ENCODE measurements around the gene GJA1.
"Not testable (repeated sequence)": the region's sequence is repeated elsewhere in the genome, so short reads cannot be mapped to it uniquely, and the experiment has no call there.

GJA1 gene

GRCh38 chr6:121447746-121448145 is 12.3 kb downstream of the GJA1 start:
- H3K36me3 ChIP-seq (ENCODE audit: control insufficient read depth in 5 of 5, insufficient read depth in 5 of 5, low read length in 5 of 5) = peaks cover 7 to 34% (median 17%) of the 10 kb centered on the region in 5 donors
- not testable (repeated sequence) for H3K9me3 ChIP-seq (ENCODE audit: control insufficient read depth in 5 of 5, low read length in 5 of 5); H3K9ac ChIP-seq (ENCODE audit: low read length in 5 of 5); H3K27ac ChIP-seq (ENCODE audit: low read depth, low read length); H3K4me3 ChIP-seq (ENCODE audit: low read depth in 1 of 5, low read length in 5 of 5); H3K27me3 ChIP-seq (ENCODE audit: control insufficient read depth in 5 of 5, insufficient read depth in 4 of 5, low read length in 5 of 5); H3K4me1 ChIP-seq (ENCODE audit: control insufficient read depth in 5 of 5, insufficient read depth in 5 of 5, low read length in 5 of 5)

- H3K9ac ChIP-seq (ENCODE audit: low read length in 5 of 5); H3K27ac ChIP-seq (ENCODE audit: low read depth, low read length); H3K4me3 ChIP-seq (ENCODE audit: low read depth in 1 of 5, low read length in 5 of 5); H3K4me1 ChIP-seq (ENCODE audit: control insufficient read depth in 5 of 5, insufficient read depth in 5 of 5, low read length in 5 of 5); H3K9me3 ChIP-seq (ENCODE audit: control insufficient read depth in 5 of 5, low read length in 5 of 5); H3K27me3 ChIP-seq (ENCODE audit: control insufficient read depth in 5 of 5, insufficient read depth in 4 of 5, low read length in 5 of 5): not testable (repeated sequence)
- H3K36me3 ChIP-seq (ENCODE audit: control insufficient read depth in 5 of 5, insufficient read depth in 5 of 5, low read length in 5 of 5) = peaks cover 7 to 34% (median 17%) of the 10 kb centered on the region in 5 donors
Observed at GRCh38 chr6:121448528-121448927, 13.1 kb downstream of the GJA1 start.

- Histone ChIP-seq H3K27ac (ENCODE audit: low read depth, low read length) (no peak overlapping the region), H3K36me3 (ENCODE audit: control insufficient read depth in 5 of 5, insufficient read depth in 5 of 5, low read length in 5 of 5) (peaks cover 7 to 34% (median 17%) of the 10 kb centered on the region in 5 donors)
Observed at GRCh38 chr6:121449331-121449730, 13.9 kb downstream of the GJA1 start.

GRCh38 chr6:121450242-121450641 is 14.8 kb downstream of the GJA1 start:
- Histone ChIP-seq H3K27ac (ENCODE audit: low read depth, low read length) (no peak overlapping the region), H3K36me3 (ENCODE audit: control insufficient read depth in 5 of 5, insufficient read depth in 5 of 5, low read length in 5 of 5) (peaks cover 7 to 34% (median 17%) of the 10 kb centered on the region in 5 donors), H3K9ac (ENCODE audit: low read length in 5 of 5) (no peak overlapping the region)

More at GRCh38 chr6:121449331-121449730, 13.9 kb downstream of the GJA1 start:
- Histone ChIP-seq H3K9me3 (ENCODE audit: control insufficient read depth in 5 of 5, low read length in 5 of 5) (no peaks in the 10 kb centered on the region), H3K27me3 (ENCODE audit: control insufficient read depth in 5 of 5, insufficient read depth in 4 of 5, low read length in 5 of 5) (no peaks in the 10 kb centered on the region), H3K4me3 (ENCODE audit: low read depth in 1 of 5, low read length in 5 of 5) (no peak overlapping the region), H3K4me1 (ENCODE audit: control insufficient read depth in 5 of 5, insufficient read depth in 5 of 5, low read length in 5 of 5) (peaks cover 0 to 3% (median 0%) of the 10 kb centered on the region in 5 donors), H3K9ac (ENCODE audit: low read length in 5 of 5) (no peak overlapping the region)

GRCh38 chr6:121451250-121451649 is 15.8 kb downstream of the GJA1 start:
- Histone ChIP-seq H3K4me1 (ENCODE audit: control insufficient read depth in 5 of 5, insufficient read depth in 5 of 5, low read length in 5 of 5) (no peaks in the 10 kb centered on the region), H3K27me3 (ENCODE audit: control insufficient read depth in 5 of 5, insufficient read depth in 4 of 5, low read length in 5 of 5) (no peaks in the 10 kb centered on the region), H3K9ac (ENCODE audit: low read length in 5 of 5) (no peak overlapping the region), H3K27ac (ENCODE audit: low read depth, low read length) (no peak overlapping the region), H3K36me3 (ENCODE audit: control insufficient read depth in 5 of 5, insufficient read depth in 5 of 5, low read length in 5 of 5) (peaks cover 7 to 33% (median 17%) of the 10 kb centered on the region in 5 donors), H3K4me3 (ENCODE audit: low read depth in 1 of 5, low read length in 5 of 5) (no peak overlapping the region), H3K9me3 (ENCODE audit: control insufficient read depth in 5 of 5, low read length in 5 of 5) (no peaks in the 10 kb centered on the region)

More at GRCh38 chr6:121450242-121450641, 14.8 kb downstream of the GJA1 start:
- Histone ChIP-seq H3K27me3 (ENCODE audit: control insufficient read depth in 5 of 5, insufficient read depth in 4 of 5, low read length in 5 of 5) (no peaks in the 10 kb centered on the region), H3K9me3 (ENCODE audit: control insufficient read depth in 5 of 5, low read length in 5 of 5) (no peaks in the 10 kb centered on the region), H3K4me3 (ENCODE audit: low read depth in 1 of 5, low read length in 5 of 5) (no peak overlapping the region), H3K4me1 (ENCODE audit: control insufficient read depth in 5 of 5, insufficient read depth in 5 of 5, low read length in 5 of 5) (no peaks in the 10 kb centered on the region)

GRCh38 chr6:121453191-121453590 is 17.7 kb downstream of the GJA1 start:
- peaks cover 0 to 14% (median 2%) of the 10 kb centered on the region in 5 donors for H3K36me3 ChIP-seq (ENCODE audit: control insufficient read depth in 5 of 5, insufficient read depth in 5 of 5, low read length in 5 of 5)
- H3K4me3 ChIP-seq (ENCODE audit: low read depth in 1 of 5, low read length in 5 of 5) = no peak overlapping the region
- H3K9ac ChIP-seq (ENCODE audit: low read length in 5 of 5) = no peak overlapping the region
- H3K27ac ChIP-seq (ENCODE audit: low read depth, low read length) = no peak overlapping the region
- no peaks in the 10 kb centered on the region for H3K27me3 ChIP-seq (ENCODE audit: control insufficient read depth in 5 of 5, insufficient read depth in 4 of 5, low read length in 5 of 5)
- H3K4me1 ChIP-seq (ENCODE audit: control insufficient read depth in 5 of 5, insufficient read depth in 5 of 5, low read length in 5 of 5) = no peaks in the 10 kb centered on the region
- no peaks in the 10 kb centered on the region for H3K9me3 ChIP-seq (ENCODE audit: control insufficient read depth in 5 of 5, low read length in 5 of 5)

GRCh38 chr6:121460170-121460569 is 24.7 kb downstream of the GJA1 start:
- no peaks in the 10 kb centered on the region for H3K9me3 ChIP-seq (ENCODE audit: control insufficient read depth in 5 of 5, low read length in 5 of 5)
- H3K4me1 ChIP-seq (ENCODE audit: control insufficient read depth in 5 of 5, insufficient read depth in 5 of 5, low read length in 5 of 5) = no peaks in the 10 kb centered on the region
- no peaks in the 10 kb centered on the region for H3K36me3 ChIP-seq (ENCODE audit: control insufficient read depth in 5 of 5, insufficient read depth in 5 of 5, low read length in 5 of 5)
- H3K9ac ChIP-seq (ENCODE audit: low read length in 5 of 5) = no peak overlapping the region
- no peak overlapping the region for H3K4me3 ChIP-seq (ENCODE audit: low read depth in 1 of 5, low read length in 5 of 5)
- no peaks in the 10 kb centered on the region for H3K27me3 ChIP-seq (ENCODE audit: control insufficient read depth in 5 of 5, insufficient read depth in 4 of 5, low read length in 5 of 5)
- H3K27ac ChIP-seq (ENCODE audit: low read depth, low read length) = no peak overlapping the region

- Histone ChIP-seq H3K27ac (ENCODE audit: low read depth, low read length) (no peak overlapping the region), H3K9me3 (ENCODE audit: control insufficient read depth in 5 of 5, low read length in 5 of 5) (no peaks in the 10 kb centered on the region), H3K9ac (ENCODE audit: low read length in 5 of 5) (no peak overlapping the region), H3K4me1 (ENCODE audit: control insufficient read depth in 5 of 5, insufficient read depth in 5 of 5, low read length in 5 of 5) (peaks cover 0 to 9% (median 0%) of the 10 kb centered on the region in 5 donors), H3K36me3 (ENCODE audit: control insufficient read depth in 5 of 5, insufficient read depth in 5 of 5, low read length in 5 of 5) (no peaks in the 10 kb centered on the region), H3K4me3 (ENCODE audit: low read depth in 1 of 5, low read length in 5 of 5) (no peak overlapping the region), H3K27me3 (ENCODE audit: control insufficient read depth in 5 of 5, insufficient read depth in 4 of 5, low read length in 5 of 5) (no peaks in the 10 kb centered on the region)
Observed at GRCh38 chr6:121463087-121463486, 27.6 kb downstream of the GJA1 start.

- Histone ChIP-seq H3K4me3 (ENCODE audit: low read depth in 1 of 5, low read length in 5 of 5) (no peak overlapping the region), H3K4me1 (ENCODE audit: control insufficient read depth in 5 of 5, insufficient read depth in 5 of 5, low read length in 5 of 5) (peaks cover 0 to 9% (median 0%) of the 10 kb centered on the region in 5 donors), H3K36me3 (ENCODE audit: control insufficient read depth in 5 of 5, insufficient read depth in 5 of 5, low read length in 5 of 5) (no peaks in the 10 kb centered on the region), H3K27ac (ENCODE audit: low read depth, low read length) (no peak overlapping the region), H3K9ac (ENCODE audit: low read length in 5 of 5) (no peak overlapping the region), H3K9me3 (ENCODE audit: control insufficient read depth in 5 of 5, low read length in 5 of 5) (no peaks in the 10 kb centered on the region), H3K27me3 (ENCODE audit: control insufficient read depth in 5 of 5, insufficient read depth in 4 of 5, low read length in 5 of 5) (no peaks in the 10 kb centered on the region)
Observed at GRCh38 chr6:121465101-121465500, 29.7 kb downstream of the GJA1 start.

- Histone ChIP-seq H3K27me3 (ENCODE audit: control insufficient read depth in 5 of 5, insufficient read depth in 4 of 5, low read length in 5 of 5) (no peaks in the 10 kb centered on the region), H3K4me1 (ENCODE audit: control insufficient read depth in 5 of 5, insufficient read depth in 5 of 5, low read length in 5 of 5) (no peaks in the 10 kb centered on the region), H3K9ac (ENCODE audit: low read length in 5 of 5) (no peak overlapping the region), H3K9me3 (ENCODE audit: control insufficient read depth in 5 of 5, low read length in 5 of 5) (no peaks in the 10 kb centered on the region), H3K36me3 (ENCODE audit: control insufficient read depth in 5 of 5, insufficient read depth in 5 of 5, low read length in 5 of 5) (no peaks in the 10 kb centered on the region), H3K27ac (ENCODE audit: low read depth, low read length) (no peak overlapping the region), H3K4me3 (ENCODE audit: low read depth in 1 of 5, low read length in 5 of 5) (no peak overlapping the region)
Observed at GRCh38 chr6:121479486-121480098, 44.1 kb downstream of the GJA1 start.
